B cell (primary cell): ENCODE measurements around the gene DTWD2.

Experiments
- EZH2 ChIP-seq: IDR thresholded peaks from 2 replicates; pipeline ENCODE4 v1.6.1; 2012; ENCODE audit warnings: borderline replicate concordance, low read depth, mild to moderate bottlenecking, moderate library complexity, low read length; ENCODE audit not compliant: insufficient read depth, poor library complexity, severe bottlenecking
- TF ChIP-seq, protein P1 (sequence below): fragments of 200-600 bp; IDR thresholded peaks from one replicate; pipeline ENCODE4 v1.8.0; 2022; ENCODE audit warnings: antibody characterized with exemption, mild to moderate bottlenecking

- TF ChIP-seq EZH2: no peak
- TF ChIP-seq, protein P1, sequence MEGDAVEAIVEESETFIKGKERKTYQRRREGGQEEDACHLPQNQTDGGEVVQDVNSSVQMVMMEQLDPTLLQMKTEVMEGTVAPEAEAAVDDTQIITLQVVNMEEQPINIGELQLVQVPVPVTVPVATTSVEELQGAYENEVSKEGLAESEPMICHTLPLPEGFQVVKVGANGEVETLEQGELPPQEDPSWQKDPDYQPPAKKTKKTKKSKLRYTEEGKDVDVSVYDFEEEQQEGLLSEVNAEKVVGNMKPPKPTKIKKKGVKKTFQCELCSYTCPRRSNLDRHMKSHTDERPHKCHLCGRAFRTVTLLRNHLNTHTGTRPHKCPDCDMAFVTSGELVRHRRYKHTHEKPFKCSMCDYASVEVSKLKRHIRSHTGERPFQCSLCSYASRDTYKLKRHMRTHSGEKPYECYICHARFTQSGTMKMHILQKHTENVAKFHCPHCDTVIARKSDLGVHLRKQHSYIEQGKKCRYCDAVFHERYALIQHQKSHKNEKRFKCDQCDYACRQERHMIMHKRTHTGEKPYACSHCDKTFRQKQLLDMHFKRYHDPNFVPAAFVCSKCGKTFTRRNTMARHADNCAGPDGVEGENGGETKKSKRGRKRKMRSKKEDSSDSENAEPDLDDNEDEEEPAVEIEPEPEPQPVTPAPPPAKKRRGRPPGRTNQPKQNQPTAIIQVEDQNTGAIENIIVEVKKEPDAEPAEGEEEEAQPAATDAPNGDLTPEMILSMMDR: no peak
Measured at GRCh38 chr5:119019501-119019900, 31.2 kb upstream of the DTWD2 start.
